Measurements from ENCODE around the gene TTYH1.

The TTYH1 gene

DNA sequence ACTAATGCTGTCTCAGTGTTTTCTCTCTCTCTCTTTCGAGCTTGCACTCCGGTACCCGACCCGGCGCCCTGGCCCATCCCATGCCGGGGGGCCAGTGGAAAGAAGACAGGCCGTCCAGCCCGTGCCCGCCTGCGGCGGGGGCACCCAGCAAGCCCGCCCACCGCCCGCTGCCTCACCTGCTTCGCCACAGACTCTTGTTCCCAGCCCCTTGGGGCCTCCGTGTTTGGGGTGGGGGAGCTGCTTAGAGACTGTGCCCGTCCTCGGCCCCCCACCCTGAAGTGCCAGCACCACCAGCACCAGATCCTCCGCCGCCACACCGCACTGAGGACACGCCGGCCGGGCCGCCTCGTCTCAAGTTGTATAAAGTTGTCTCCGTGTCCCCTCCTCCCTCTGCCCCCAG, 45.9 kb downstream of the TTYH1 start:
- Histone ChIP-seq H2BK120ac (ENCODE audit: low read depth, low read length) (no peak overlapping the region), H3K4me1 (ENCODE audit: control insufficient read depth in 2 of 2, insufficient read depth in 1 of 2, low read depth in 1 of 2, low read length in 2 of 2) (peaks cover 2 to 3% of the 10 kb centered on the region in 2 donors), H2BK15ac (ENCODE audit: low read length) (no peak overlapping the region), H3K36me3 (replicated peaks in 1 of 2; ENCODE audit: control insufficient read depth in 2 of 2, insufficient read depth in 2 of 2, low read length in 2 of 2) (peaks cover 47 to 59% of the 10 kb centered on the region in 2 donors), H3K4me2 (ENCODE audit: insufficient read depth, low read length, poor library complexity, severe bottlenecking) (no peak overlapping the region), H3K27ac (replicated peaks; ENCODE audit: low read length) (no peak overlapping the region), H3K14ac (ENCODE audit: low read length) (no peak overlapping the region), H3K9me3 (replicated peaks in 1 of 2; ENCODE audit: control insufficient read depth in 2 of 2, insufficient read depth in 1 of 2, low read depth in 1 of 2, low read length in 2 of 2) (no peaks in the 10 kb centered on the region), H3K23ac (ENCODE audit: low read depth, low read length, poor library complexity) (peak overlapping the region; percentile 65), H2AK5ac (ENCODE audit: low read depth, low read length) (no peak overlapping the region), H4K91ac (ENCODE audit: low read depth, low read length, poor library complexity) (no peak overlapping the region), H3K4ac (ENCODE audit: low read length) (no peak overlapping the region), H3K27me3 (ENCODE audit: control insufficient read depth in 3 of 3, insufficient read depth in 3 of 3, low read depth in 1 of 3, low read length in 3 of 3) (peaks cover 0 to 6% (median 0%) of the 10 kb centered on the region in 3 experiments), H4K8ac (ENCODE audit: low read depth, low read length) (no peak overlapping the region), H3K18ac (ENCODE audit: low read length) (no peak overlapping the region), H3K9ac (ENCODE audit: low read depth, low read length, poor library complexity) (no peak overlapping the region), H2AFZ (ENCODE audit: low read length) (no peak overlapping the region), H3K4me3 (ENCODE audit: low read length in 2 of 2) (no peak overlapping the region), H2BK12ac (ENCODE audit: low read length) (no peak overlapping the region), H3K79me1 (ENCODE audit: low read depth, low read length) (peaks cover 6% of the 10 kb centered on the region), H2BK5ac (ENCODE audit: low read length) (no peak overlapping the region)
- DNase-seq (ENCODE audit: low spot score), result no peak
- WGBS, 2 donors (ENCODE audit: extremely low coverage in 2 of 2, insufficient read length in 2 of 2, insufficient replicate concordance in 1 of 2), result no CpG with 5 or more reads among the region's 27 CpGs

DNA sequence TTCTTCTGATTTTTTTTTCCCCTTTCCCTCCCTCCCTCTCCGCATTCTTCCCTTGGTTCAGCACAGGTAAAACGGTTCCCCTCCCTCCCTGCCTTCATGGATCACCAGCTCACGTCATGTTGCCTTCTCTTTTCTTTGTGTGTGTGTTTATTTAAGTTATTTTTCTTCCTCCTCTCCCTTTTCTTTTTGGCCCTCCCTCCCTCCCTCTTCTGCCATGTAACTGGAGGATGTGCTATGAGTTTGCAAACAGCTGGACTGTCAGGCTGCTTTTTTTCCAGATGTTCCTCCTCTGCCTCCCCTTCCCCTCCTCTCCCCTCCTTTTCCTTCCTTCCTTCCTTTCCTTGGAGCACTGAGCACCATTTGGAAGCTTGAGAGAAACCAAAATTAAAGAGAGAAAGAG, 46.3 kb downstream of the TTYH1 start:
- Histone ChIP-seq H3K23ac (ENCODE audit: low read depth, low read length, poor library complexity) (peak overlapping the region; percentile 65), H3K14ac (ENCODE audit: low read length) (no peak overlapping the region), H2BK15ac (ENCODE audit: low read length) (no peak overlapping the region), H3K9me3 (replicated peaks in 1 of 2; ENCODE audit: control insufficient read depth in 2 of 2, insufficient read depth in 1 of 2, low read depth in 1 of 2, low read length in 2 of 2) (no peaks in the 10 kb centered on the region), H4K8ac (ENCODE audit: low read depth, low read length) (no peak overlapping the region), H3K36me3 (replicated peaks in 1 of 2; ENCODE audit: control insufficient read depth in 2 of 2, insufficient read depth in 2 of 2, low read length in 2 of 2) (peaks cover 43 to 55% of the 10 kb centered on the region in 2 donors), H3K27ac (replicated peaks; ENCODE audit: low read length) (no peak overlapping the region), H3K4me3 (ENCODE audit: low read length in 2 of 2) (no peak overlapping the region), H3K4me2 (ENCODE audit: insufficient read depth, low read length, poor library complexity, severe bottlenecking) (no peak overlapping the region), H2AFZ (ENCODE audit: low read length) (no peak overlapping the region), H3K27me3 (ENCODE audit: control insufficient read depth in 3 of 3, insufficient read depth in 3 of 3, low read depth in 1 of 3, low read length in 3 of 3) (peaks cover 0 to 6% (median 0%) of the 10 kb centered on the region in 3 experiments), H3K18ac (ENCODE audit: low read length) (no peak overlapping the region), H2AK5ac (ENCODE audit: low read depth, low read length) (no peak overlapping the region), H2BK5ac (ENCODE audit: low read length) (no peak overlapping the region), H3K79me1 (ENCODE audit: low read depth, low read length) (peaks cover 5% of the 10 kb centered on the region), H4K91ac (ENCODE audit: low read depth, low read length, poor library complexity) (no peak overlapping the region), H2BK12ac (ENCODE audit: low read length) (no peak overlapping the region), H3K4ac (ENCODE audit: low read length) (no peak overlapping the region), H3K4me1 (ENCODE audit: control insufficient read depth in 2 of 2, insufficient read depth in 1 of 2, low read depth in 1 of 2, low read length in 2 of 2) (peaks cover 2 to 3% of the 10 kb centered on the region in 2 donors), H3K9ac (ENCODE audit: low read depth, low read length, poor library complexity) (no peak overlapping the region), H2BK120ac (ENCODE audit: low read depth, low read length) (no peak overlapping the region)
- no CpG with 5 or more reads among the region's 3 CpGs for WGBS, 2 donors (ENCODE audit: extremely low coverage in 2 of 2, insufficient read length in 2 of 2, insufficient replicate concordance in 1 of 2)
- no peak for DNase-seq (ENCODE audit: low spot score)

- no peak overlapping the region for H3K27ac ChIP-seq (replicated peaks; ENCODE audit: low read length)
- no peak overlapping the region for H2BK5ac ChIP-seq (ENCODE audit: low read length)
- no peak overlapping the region for H3K14ac ChIP-seq (ENCODE audit: low read length)
- no CpG with 5 or more reads among the region's 15 CpGs for WGBS, 2 donors (ENCODE audit: extremely low coverage in 2 of 2, insufficient read length in 2 of 2, insufficient replicate concordance in 1 of 2)
- H3K18ac ChIP-seq (ENCODE audit: low read length), result peak overlapping the region; percentile 98
- H3K23ac ChIP-seq (ENCODE audit: low read depth, low read length, poor library complexity), result peak overlapping the region; percentile 98
- no peak overlapping the region for H4K8ac ChIP-seq (ENCODE audit: low read depth, low read length)
- H2AFZ ChIP-seq (ENCODE audit: low read length), result no peak overlapping the region
- H2AK5ac ChIP-seq (ENCODE audit: low read depth, low read length), result peak overlapping the region; percentile 97
- H3K4me2 ChIP-seq (ENCODE audit: insufficient read depth, low read length, poor library complexity, severe bottlenecking), result peak overlapping the region; percentile 96
- peak overlapping the region; percentile 16 for H2BK12ac ChIP-seq (ENCODE audit: low read length)
- peak overlapping the region; percentile 35 for H2BK120ac ChIP-seq (ENCODE audit: low read depth, low read length)
- H4K91ac ChIP-seq (ENCODE audit: low read depth, low read length, poor library complexity), result no peak overlapping the region
- H3K27me3 ChIP-seq (ENCODE audit: control insufficient read depth in 3 of 3, insufficient read depth in 3 of 3, low read depth in 1 of 3, low read length in 3 of 3), result peaks cover 0 to 6% (median 0%) of the 10 kb centered on the region in 3 experiments
- peaks cover 5% of the 10 kb centered on the region for H3K79me1 ChIP-seq (ENCODE audit: low read depth, low read length)
- H3K36me3 ChIP-seq (replicated peaks in 1 of 2; ENCODE audit: control insufficient read depth in 2 of 2, insufficient read depth in 2 of 2, low read length in 2 of 2), result peaks cover 38 to 50% of the 10 kb centered on the region in 2 donors
- DNase-seq (ENCODE audit: low spot score), result no peak
- H3K4me3 ChIP-seq (ENCODE audit: low read length in 2 of 2), result no peak overlapping the region
- peaks cover 2 to 3% of the 10 kb centered on the region in 2 donors for H3K4me1 ChIP-seq (ENCODE audit: control insufficient read depth in 2 of 2, insufficient read depth in 1 of 2, low read depth in 1 of 2, low read length in 2 of 2)
- H2BK15ac ChIP-seq (ENCODE audit: low read length), result no peak overlapping the region
- no peak overlapping the region for H3K4ac ChIP-seq (ENCODE audit: low read length)
- H3K9me3 ChIP-seq (replicated peaks in 1 of 2; ENCODE audit: control insufficient read depth in 2 of 2, insufficient read depth in 1 of 2, low read depth in 1 of 2, low read length in 2 of 2), result no peaks in the 10 kb centered on the region
- H3K9ac ChIP-seq (ENCODE audit: low read depth, low read length, poor library complexity), result peak overlapping the region; percentile 99
Measured at GRCh38 chr19:54462047-54462654, 46.9 kb downstream of the TTYH1 start.

DNA sequence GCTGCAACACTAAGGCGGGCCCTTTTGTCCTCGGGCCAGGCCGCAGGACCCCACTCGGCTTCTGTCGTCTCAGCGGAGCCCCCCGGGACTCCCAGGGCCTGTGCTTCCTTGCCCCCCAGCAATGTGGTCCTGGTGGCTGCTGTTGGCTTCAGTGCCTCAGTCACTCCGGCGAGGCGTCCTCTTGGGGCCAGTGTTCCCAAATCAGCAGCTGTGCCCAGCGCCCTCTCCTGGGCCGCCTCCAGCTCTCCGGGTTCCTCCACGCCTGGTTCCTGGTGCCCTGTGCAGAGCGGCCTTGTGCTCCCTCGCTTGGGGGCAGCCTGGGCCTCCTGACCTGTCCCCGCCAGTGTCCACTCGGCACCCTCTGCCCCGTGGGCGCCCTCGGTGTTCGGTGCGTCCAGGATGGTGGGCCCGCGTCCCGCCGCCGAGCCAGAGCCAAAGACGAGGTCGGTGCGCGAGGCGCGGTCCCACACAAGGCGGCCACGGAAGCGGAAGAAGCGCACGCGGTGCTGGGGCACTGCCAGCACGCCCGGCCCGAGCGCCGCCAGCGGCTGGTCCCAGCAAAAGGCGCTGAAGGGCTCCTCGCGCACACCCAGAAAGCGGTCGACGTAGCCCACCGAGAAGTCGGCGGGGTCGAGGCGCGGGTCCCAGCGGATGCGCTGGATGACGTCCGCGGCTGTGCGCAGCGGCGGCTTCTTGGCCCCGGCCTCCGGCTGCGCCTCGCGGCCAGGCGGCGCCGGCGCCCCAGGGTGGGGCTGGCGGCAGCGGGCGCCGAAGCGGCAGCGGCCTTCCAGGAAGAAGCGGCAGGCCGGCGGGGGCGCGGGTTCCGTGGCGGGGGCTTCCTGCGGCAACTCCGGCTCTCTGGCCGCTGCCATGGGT, 47.6 kb downstream of the TTYH1 start:
- H3K4ac ChIP-seq (ENCODE audit: low read length), result peak overlapping the region; percentile 98
- peak overlapping the region in 1 of 2 donors; percentile 92 for H3K4me3 ChIP-seq (ENCODE audit: low read length in 2 of 2)
- peak overlapping the region; percentile 98 for H3K18ac ChIP-seq (ENCODE audit: low read length)
- no peaks in the 10 kb centered on the region for H3K9me3 ChIP-seq (replicated peaks in 1 of 2; ENCODE audit: control insufficient read depth in 2 of 2, insufficient read depth in 1 of 2, low read depth in 1 of 2, low read length in 2 of 2)
- peak overlapping the region; percentile 93 for H4K8ac ChIP-seq (ENCODE audit: low read depth, low read length)
- H3K14ac ChIP-seq (ENCODE audit: low read length), result peak overlapping the region; percentile 96
- H3K23ac ChIP-seq (ENCODE audit: low read depth, low read length, poor library complexity), result peak overlapping the region; percentile 98
- peak; percentile 59 for DNase-seq (ENCODE audit: low spot score)
- no peak overlapping the region for H2BK5ac ChIP-seq (ENCODE audit: low read length)
- no CpG with 5 or more reads among the region's 91 CpGs for WGBS, 2 donors (ENCODE audit: extremely low coverage in 2 of 2, insufficient read length in 2 of 2, insufficient replicate concordance in 1 of 2)
- no peak overlapping the region for H4K91ac ChIP-seq (ENCODE audit: low read depth, low read length, poor library complexity)
- H3K4me1 ChIP-seq (ENCODE audit: control insufficient read depth in 2 of 2, insufficient read depth in 1 of 2, low read depth in 1 of 2, low read length in 2 of 2), result peaks cover 2 to 3% of the 10 kb centered on the region in 2 donors
- H3K36me3 ChIP-seq (replicated peaks in 1 of 2; ENCODE audit: control insufficient read depth in 2 of 2, insufficient read depth in 2 of 2, low read length in 2 of 2), result peaks cover 32 to 43% of the 10 kb centered on the region in 2 donors
- H2BK15ac ChIP-seq (ENCODE audit: low read length), result peak overlapping the region; percentile 78
- H3K9ac ChIP-seq (ENCODE audit: low read depth, low read length, poor library complexity), result peak overlapping the region; percentile 99
- no peak overlapping the region for H2AFZ ChIP-seq (ENCODE audit: low read length)
- peak overlapping the region; percentile 60 for H3K27ac ChIP-seq (replicated peaks; ENCODE audit: low read length)
- peak overlapping the region; percentile 35 for H2BK120ac ChIP-seq (ENCODE audit: low read depth, low read length)
- peaks cover 5% of the 10 kb centered on the region for H3K79me1 ChIP-seq (ENCODE audit: low read depth, low read length)
- peak overlapping the region; percentile 97 for H2AK5ac ChIP-seq (ENCODE audit: low read depth, low read length)
- H3K27me3 ChIP-seq (ENCODE audit: control insufficient read depth in 3 of 3, insufficient read depth in 3 of 3, low read depth in 1 of 3, low read length in 3 of 3), result peaks cover 0 to 6% (median 0%) of the 10 kb centered on the region in 3 experiments
- H3K4me2 ChIP-seq (ENCODE audit: insufficient read depth, low read length, poor library complexity, severe bottlenecking), result peak overlapping the region; percentile 96
- H2BK12ac ChIP-seq (ENCODE audit: low read length), result peak overlapping the region; percentile 16
